Measurements from ENCODE around the gene NECTIN4.

DNA sequence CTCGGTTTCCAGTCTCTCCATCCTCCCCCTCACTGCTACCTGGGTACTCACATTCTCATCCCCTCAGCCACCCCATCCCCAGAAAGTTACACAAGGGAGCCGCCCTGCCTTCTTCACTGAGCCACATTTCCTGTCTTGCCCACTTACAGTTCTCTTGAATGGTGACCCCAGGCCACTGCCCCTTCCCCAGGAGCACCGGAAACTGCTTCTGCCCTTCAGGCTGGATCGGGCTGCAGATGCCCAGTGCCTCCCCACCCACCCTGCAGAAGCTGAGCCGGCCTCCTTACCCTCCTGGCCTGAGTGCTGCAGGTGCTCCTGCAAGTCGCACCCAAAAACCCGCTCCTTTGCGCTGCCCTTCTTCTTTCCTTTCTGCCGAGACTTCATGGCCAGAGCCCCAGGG, 20.1 kb downstream of the NECTIN4 start:
- TF ChIP-seq, protein P1, sequence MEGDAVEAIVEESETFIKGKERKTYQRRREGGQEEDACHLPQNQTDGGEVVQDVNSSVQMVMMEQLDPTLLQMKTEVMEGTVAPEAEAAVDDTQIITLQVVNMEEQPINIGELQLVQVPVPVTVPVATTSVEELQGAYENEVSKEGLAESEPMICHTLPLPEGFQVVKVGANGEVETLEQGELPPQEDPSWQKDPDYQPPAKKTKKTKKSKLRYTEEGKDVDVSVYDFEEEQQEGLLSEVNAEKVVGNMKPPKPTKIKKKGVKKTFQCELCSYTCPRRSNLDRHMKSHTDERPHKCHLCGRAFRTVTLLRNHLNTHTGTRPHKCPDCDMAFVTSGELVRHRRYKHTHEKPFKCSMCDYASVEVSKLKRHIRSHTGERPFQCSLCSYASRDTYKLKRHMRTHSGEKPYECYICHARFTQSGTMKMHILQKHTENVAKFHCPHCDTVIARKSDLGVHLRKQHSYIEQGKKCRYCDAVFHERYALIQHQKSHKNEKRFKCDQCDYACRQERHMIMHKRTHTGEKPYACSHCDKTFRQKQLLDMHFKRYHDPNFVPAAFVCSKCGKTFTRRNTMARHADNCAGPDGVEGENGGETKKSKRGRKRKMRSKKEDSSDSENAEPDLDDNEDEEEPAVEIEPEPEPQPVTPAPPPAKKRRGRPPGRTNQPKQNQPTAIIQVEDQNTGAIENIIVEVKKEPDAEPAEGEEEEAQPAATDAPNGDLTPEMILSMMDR (IDR thresholded peaks at IDR 0.05) = no peak
- TF ChIP-seq POLR2A (IDR thresholded peaks at IDR 0.05) (no peak), POLR2AphosphoS5 (IDR thresholded peaks at IDR 0.05) (no peak)

All from gastroesophageal sphincter (tissue), 3 donors.